K562 (cell line): ENCODE results near the gene PEF1. TPM values are rescaled to one million over a fixed set of nuclear protein-coding genes. Genes with fewer than 3 reads are reported as not detected.

Experiments
- CREB3 ChIP-seq: fragments of 450-650 bp; conservative IDR thresholded peaks from 2 replicates; pipeline ENCODE4 v1.6.1; 2016; ENCODE audit warnings: missing genetic modification characterization, low read depth, mild to moderate bottlenecking, missing compliant biosample characterization, moderate library complexity
- DIDO1 ChIP-seq: fragments of 450-650 bp; IDR thresholded peaks from 2 replicates; pipeline ENCODE4 v1.6.1; 2016; ENCODE audit warnings: low read depth, missing biosample characterization, missing genetic modification characterization
- E2F3 ChIP-seq: fragments of 250-450 bp; sonication (Bioruptor Pico); IDR thresholded peaks from 2 replicates; pipeline ENCODE4 v1.4.0; 2020; ENCODE audit warnings: mild to moderate bottlenecking
- EWSR1 ChIP-seq: fragments of 450-650 bp; IDR thresholded peaks from 2 replicates; pipeline ENCODE4 v1.6.1; 2018; ENCODE audit warnings: borderline replicate concordance, mild to moderate bottlenecking, low read depth, moderate library complexity; ENCODE audit not compliant: partially characterized antibody
- KAT8 ChIP-seq: fragments of 450-650 bp; IDR thresholded peaks from 2 replicates; pipeline ENCODE4 v1.6.1; 2016; ENCODE audit warnings: low read depth, mild to moderate bottlenecking
- LARP7 ChIP-seq: fragments of 450-650 bp; IDR thresholded peaks from 2 replicates; pipeline ENCODE4 v1.6.1; 2016
- MNT ChIP-seq, 2 experiments: fragments of 450-650 bp; conservative IDR thresholded peaks; 2 replicates each; pipeline ENCODE4 v1.6.1; 2017; ENCODE audit warnings: mild to moderate bottlenecking in 2 of 2, moderate library complexity in 2 of 2
- MTA2 ChIP-seq: fragments of 450-650 bp; IDR thresholded peaks from 2 replicates; pipeline ENCODE4 v1.6.1; 2016; ENCODE audit warnings: low read depth
- MXI1 ChIP-seq: IDR thresholded peaks from 2 replicates; pipeline ENCODE4 v1.6.1; 2011; ENCODE audit warnings: low read depth, mild to moderate bottlenecking, improper control_type of control experiment, low read length
- NCOA6 ChIP-seq: fragments of 450-650 bp; IDR thresholded peaks from 2 replicates; pipeline ENCODE4 v1.6.1; 2017; ENCODE audit warnings: mild to moderate bottlenecking
- NFIC ChIP-seq: fragments of 450-650 bp; IDR thresholded peaks from 2 replicates; pipeline ENCODE4 v1.6.1; 2017; ENCODE audit warnings: mild to moderate bottlenecking, inconsistent platforms
- XRCC3 ChIP-seq: fragments of 450-650 bp; IDR thresholded peaks from 2 replicates; pipeline ENCODE4 v1.6.1; 2017; ENCODE audit warnings: mild to moderate bottlenecking, moderate library complexity
- ZBED1 ChIP-seq: IDR thresholded peaks from 2 replicates; pipeline ENCODE4 v1.6.1; 2014
- ZBTB17 ChIP-seq: fragments of 450-650 bp; formaldehyde crosslinking; IDR thresholded peaks from 2 replicates; pipeline ENCODE4 v1.4.0; 2020; ENCODE audit warnings: mild to moderate bottlenecking
- ZKSCAN8 ChIP-seq: fragments of 200-800 bp; sonication (Bioruptor generic); IDR thresholded peaks from 2 replicates; pipeline ENCODE4 v1.6.1; 2016; ENCODE audit warnings: missing genetic modification characterization, missing compliant biosample characterization
- ZNF232 ChIP-seq: sonication (generic); formaldehyde crosslinking; IDR thresholded peaks from 2 replicates; pipeline ENCODE4 v1.8.0; 2022; ENCODE audit warnings: mild to moderate bottlenecking, missing genetic modification reagents
- ZNF274 ChIP-seq: IDR thresholded peaks from 2 replicates; pipeline ENCODE4 v1.6.1; 2011; ENCODE audit warnings: low read depth, mild to moderate bottlenecking, low read length, moderate library complexity, borderline replicate concordance
- ZNF41 ChIP-seq: fragments of 250-450 bp; sonication (Bioruptor Pico); conservative IDR thresholded peaks from 2 replicates; pipeline ENCODE4 v1.4.0; 2020; ENCODE audit warnings: mild to moderate bottlenecking
- polyA plus RNA-seq, 8 experiments: library from polyadenylated mRNA; depleted of rRNA in 4 of 8; stranded (reverse) in 5 of 8; unstranded in 3 of 8; fragments of >200 nt; fragmentation: Nextera tagmentation in 2 of 8; fragmentation: Illumina TruSeq in 1 of 8; extraction: Ambion mirVana in 2 of 8; extraction: Trizol in 1 of 8; gene quantifications; 2 replicates each; pipeline versions ENCODE4 v1.2.1 to v1.2.3, GENCODE V29; 2011 to 2014; ENCODE audit warnings: inconsistent platforms in 1 of 8, missing spikeins in 1 of 8
- total RNA-seq, 7 experiments: library from RNA; depleted of rRNA in 6 of 7; stranded (reverse); fragments of >200 nt in 6 of 7; fragmentation: Illumina TruSeq in 2 of 7; extraction: Trizol in 2 of 7; gene quantifications; 2 replicates each; pipeline versions ENCODE4 v1.2.1 to v1.2.3, GENCODE V29; 2011 to 2021; ENCODE audit warnings: low replicate concordance in 1 of 7
- TF ChIP-seq, protein P1 (sequence below): fragments of 450-650 bp; IDR thresholded peaks from 2 replicates; pipeline ENCODE4 v1.6.1; 2016; ENCODE audit warnings: antibody characterized with exemption
- TF ChIP-seq, protein P2 (sequence below): fragments of 250-450 bp; sonication (Bioruptor Pico); IDR thresholded peaks from 2 replicates; pipeline ENCODE4 v1.9.0; 2021; ENCODE audit warnings: mild to moderate bottlenecking, inconsistent platforms
- TF ChIP-seq, protein P3 (sequence below): sonication (generic); formaldehyde crosslinking; IDR thresholded peaks from 2 replicates; pipeline ENCODE4 v1.8.1; 2023; ENCODE audit warnings: mild to moderate bottlenecking, missing genetic modification reagents

The PEF1 gene
- total and polyA plus RNA-seq, 9 of the 15 experiments (the other 6 are each of a cell fraction or from before 2014, with no cell fraction given): 26.3 to 95.5 (median 61.9) TPM

DNA sequence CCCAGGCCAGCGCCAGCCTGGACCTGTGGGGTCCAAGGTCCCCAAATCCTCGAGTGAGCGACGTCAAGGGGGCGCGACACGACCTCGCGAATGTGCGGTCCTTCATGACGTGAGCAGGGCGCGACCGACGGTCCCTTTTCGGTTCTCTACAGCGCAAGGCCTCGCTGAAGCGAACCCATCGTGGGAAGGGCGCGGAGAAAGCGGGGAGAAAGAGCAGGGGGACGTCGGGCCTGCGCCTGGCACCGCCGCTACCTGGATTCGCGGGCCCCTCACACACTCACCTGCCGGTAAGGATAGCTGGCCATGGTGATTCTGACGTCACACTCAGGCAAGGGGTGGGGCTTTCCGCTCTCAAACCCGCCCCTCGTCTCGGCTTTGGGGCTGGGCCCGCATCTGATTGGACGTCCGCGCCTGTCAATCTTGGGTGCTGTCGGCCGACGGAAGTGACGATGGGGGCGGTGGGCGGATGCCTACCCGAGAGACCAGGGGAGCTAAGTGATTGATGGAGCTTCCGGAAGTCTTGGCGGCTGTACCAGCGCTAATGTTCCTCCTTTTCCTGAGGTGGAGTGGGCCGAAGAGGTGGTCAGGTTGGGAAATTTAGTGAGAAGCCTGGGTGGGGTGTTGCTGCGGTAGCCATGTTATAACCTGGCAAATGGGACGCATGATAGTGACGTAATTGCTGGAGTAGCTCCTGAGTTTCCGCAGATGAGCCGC, at the start of gene PEF1 (continued):
- TF ChIP-seq E2F3 (CRISPR knock-in tag): peak; percentile 84
- no peak for TF ChIP-seq NCOA6
- no peak for TF ChIP-seq ZNF232 (CRISPR knock-in tag)
- TF ChIP-seq ZNF274: no peak
- TF ChIP-seq, protein P1, sequence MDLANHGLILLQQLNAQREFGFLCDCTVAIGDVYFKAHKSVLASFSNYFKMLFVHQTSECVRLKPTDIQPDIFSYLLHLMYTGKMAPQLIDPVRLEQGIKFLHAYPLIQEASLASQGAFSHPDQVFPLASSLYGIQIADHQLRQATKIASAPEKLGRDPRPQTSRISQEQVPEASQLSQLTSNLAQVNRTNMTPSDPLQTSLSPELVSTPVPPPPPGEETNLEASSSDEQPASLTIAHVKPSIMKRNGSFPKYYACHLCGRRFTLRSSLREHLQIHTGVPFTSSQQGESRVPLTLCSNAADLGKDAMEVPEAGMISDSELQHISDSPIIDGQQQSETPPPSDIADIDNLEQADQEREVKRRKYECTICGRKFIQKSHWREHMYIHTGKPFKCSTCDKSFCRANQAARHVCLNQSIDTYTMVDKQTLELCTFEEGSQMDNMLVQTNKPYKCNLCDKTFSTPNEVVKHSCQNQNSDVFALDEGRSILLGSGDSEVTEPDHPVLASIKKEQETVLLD: no peak
- peak; percentile 88 to 95 for TF ChIP-seq MNT (conservative IDR thresholded peaks at IDR 0.05)
- 0 out of 2 replicates have a peak, but pooled peaks have one; percentile 39 for TF ChIP-seq NFIC
- TF ChIP-seq, protein P2, sequence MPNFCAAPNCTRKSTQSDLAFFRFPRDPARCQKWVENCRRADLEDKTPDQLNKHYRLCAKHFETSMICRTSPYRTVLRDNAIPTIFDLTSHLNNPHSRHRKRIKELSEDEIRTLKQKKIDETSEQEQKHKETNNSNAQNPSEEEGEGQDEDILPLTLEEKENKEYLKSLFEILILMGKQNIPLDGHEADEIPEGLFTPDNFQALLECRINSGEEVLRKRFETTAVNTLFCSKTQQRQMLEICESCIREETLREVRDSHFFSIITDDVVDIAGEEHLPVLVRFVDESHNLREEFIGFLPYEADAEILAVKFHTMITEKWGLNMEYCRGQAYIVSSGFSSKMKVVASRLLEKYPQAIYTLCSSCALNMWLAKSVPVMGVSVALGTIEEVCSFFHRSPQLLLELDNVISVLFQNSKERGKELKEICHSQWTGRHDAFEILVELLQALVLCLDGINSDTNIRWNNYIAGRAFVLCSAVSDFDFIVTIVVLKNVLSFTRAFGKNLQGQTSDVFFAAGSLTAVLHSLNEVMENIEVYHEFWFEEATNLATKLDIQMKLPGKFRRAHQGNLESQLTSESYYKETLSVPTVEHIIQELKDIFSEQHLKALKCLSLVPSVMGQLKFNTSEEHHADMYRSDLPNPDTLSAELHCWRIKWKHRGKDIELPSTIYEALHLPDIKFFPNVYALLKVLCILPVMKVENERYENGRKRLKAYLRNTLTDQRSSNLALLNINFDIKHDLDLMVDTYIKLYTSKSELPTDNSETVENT (CRISPR knock-in tag): peak; percentile 83
- TF ChIP-seq DIDO1 (tag): peak; percentile 94
- TF ChIP-seq XRCC3: no peak
- TF ChIP-seq ZBTB17 (CRISPR knock-in tag): 0 out of 2 replicates have a peak, but pooled peaks have one; percentile 56
- no peak for TF ChIP-seq MTA2
- no peak for TF ChIP-seq LARP7
- no peak for TF ChIP-seq KAT8
- no peak for TF ChIP-seq ZNF41 (CRISPR knock-in tag)
- TF ChIP-seq ZKSCAN8 (CRISPR knock-in tag): no peak
- TF ChIP-seq MXI1: peak; percentile 35; the same call in 1 of the 2 replicates
- TF ChIP-seq, protein P3, sequence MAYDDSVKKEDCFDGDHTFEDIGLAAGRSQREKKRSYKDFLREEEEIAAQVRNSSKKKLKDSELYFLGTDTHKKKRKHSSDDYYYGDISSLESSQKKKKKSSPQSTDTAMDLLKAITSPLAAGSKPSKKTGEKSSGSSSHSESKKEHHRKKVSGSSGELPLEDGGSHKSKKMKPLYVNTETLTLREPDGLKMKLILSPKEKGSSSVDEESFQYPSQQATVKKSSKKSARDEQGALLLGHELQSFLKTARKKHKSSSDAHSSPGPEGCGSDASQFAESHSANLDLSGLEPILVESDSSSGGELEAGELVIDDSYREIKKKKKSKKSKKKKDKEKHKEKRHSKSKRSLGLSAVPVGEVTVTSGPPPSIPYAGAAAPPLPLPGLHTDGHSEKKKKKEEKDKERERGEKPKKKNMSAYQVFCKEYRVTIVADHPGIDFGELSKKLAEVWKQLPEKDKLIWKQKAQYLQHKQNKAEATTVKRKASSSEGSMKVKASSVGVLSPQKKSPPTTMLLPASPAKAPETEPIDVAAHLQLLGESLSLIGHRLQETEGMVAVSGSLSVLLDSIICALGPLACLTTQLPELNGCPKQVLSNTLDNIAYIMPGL (CRISPR knock-in tag): peak; percentile 81
- no peak for TF ChIP-seq ZBED1
- peak; percentile 67 for TF ChIP-seq CREB3 (tag)
- TF ChIP-seq EWSR1: no peak
